ENCODE data around the gene MAT2B.
A peak's percentile ranks its signal among the peaks of the same experiment; 100 is the strongest.

MAT2B gene

GRCh38 chr5:163505368-163506094, at the start of gene MAT2B:
MAT2B (plus strand) TSS chr5:163505619; CDS start chr5:163505687, 68 bp downstream.
- peak; percentile 79 for DNase-seq

GRCh38 chr5:163456029-163456589, 49.3 kb upstream of the MAT2B start:
- no peak for DNase-seq

DNA sequence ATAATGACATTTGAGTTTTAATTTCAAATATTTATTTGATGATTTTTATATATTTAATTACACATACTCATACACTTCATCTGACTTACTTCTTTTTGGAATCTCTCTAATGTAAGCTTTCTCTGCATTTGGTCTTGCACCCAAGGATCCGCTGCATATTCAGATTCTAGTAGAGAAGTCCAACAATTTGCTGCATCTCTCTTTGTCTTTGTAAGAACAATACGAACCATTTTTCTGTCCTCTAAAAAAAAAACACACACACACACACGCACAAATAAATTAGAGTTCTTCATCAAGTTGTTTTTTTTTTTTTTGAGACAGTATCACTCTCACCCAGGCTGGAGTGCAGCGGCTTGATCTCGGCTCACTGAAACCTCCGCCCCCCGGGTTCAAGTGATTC, 48.6 kb upstream of the MAT2B start:
- no peak for DNase-seq

DNA sequence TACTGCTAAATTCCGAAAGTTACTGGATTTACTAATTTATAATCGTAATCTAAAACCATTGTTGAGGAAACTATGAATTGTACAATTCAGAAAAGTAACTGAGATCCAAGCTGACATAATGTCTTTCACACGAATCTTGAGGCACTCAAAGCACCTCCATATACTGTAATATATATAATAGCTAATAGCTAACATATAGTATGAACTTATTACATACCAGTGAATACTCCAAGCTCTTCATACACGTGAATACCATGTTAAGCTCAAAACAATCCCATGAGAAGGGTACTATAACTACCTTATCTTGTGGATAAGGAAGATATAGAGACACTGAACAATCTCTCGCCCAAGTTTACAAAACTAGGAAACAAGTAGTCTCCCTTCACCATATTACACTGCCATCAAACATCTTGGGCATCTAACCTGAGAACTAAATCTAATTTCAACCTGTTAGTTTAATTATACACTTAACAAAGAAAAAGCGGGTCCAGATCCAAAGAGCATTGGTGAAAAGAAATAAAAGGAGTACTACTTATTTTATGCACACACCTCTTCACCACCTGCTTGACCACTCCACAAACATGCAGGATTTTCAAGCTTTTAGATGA, 46.5 kb upstream of the MAT2B start:
- peak; percentile 48 for DNase-seq

DNA sequence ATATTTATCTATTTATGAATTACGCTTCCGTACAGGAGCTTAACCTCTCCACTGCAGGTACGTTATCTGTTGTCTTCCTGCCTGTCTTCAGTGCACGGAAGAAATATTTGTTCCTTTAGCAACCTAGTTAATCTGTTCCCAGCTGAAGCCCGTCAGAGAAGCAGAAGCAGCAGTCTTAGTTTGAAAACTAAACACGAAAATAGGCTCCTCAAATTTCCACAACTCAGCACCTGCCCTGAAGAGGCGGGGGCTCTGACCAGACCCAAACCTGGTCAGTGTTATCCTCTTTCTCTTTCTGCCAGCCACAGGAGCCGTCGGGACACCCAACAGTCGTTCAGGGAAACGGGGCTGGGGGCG, 46.0 kb upstream of the MAT2B start:
- DNase-seq: peak; percentile 49

GRCh38 chr5:163459819-163460561, 45.4 kb upstream of the MAT2B start, which contains the start of gene NUDCD2:
NUDCD2 (minus strand) TSS chr5:163460102; CDS start chr5:163460050, 52 bp downstream.
- peak; percentile 96 for DNase-seq

DNA sequence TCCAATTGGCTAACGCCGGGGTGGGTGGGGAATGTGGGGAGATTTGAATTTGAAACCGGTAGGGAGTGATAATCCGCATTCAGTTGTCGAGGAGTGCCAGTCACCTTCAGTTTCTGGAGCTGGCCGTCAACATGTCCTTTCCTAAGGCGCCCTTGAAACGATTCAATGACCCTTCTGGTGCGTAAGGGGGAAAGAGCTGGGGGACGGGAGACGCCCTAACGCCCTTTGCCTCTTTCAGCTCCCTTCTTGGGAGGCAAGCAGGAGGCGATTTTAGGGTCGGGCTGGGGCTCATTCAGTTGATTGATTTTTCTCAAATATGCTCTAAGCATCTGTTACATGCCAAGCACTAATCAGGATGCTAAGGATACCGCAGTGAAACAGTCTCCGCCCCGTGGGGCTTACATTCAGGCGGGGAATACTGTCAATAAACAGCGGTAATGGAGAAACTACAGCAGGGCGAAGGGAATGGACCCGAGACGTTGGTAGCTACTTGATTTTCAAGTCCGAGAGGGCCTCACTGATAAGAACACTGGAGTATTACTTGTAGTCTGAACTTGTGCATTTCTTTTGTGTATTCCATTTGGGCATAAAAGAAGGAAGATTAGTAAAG, 44.8 kb upstream of the MAT2B start, which contains the start of gene HMMR:
HMMR (plus strand) TSS at position 71 of the 610 bp plus-strand sequence; CDS start at position 132, 61 bp downstream.
- peak; percentile 62 for DNase-seq

GRCh38 chr5:163463063-163463435, 42.4 kb upstream of the MAT2B start:
- DNase-seq: no peak

- DNase-seq: no peak
Measured at GRCh38 chr5:163467682-163468081, 37.7 kb upstream of the MAT2B start.

DNA sequence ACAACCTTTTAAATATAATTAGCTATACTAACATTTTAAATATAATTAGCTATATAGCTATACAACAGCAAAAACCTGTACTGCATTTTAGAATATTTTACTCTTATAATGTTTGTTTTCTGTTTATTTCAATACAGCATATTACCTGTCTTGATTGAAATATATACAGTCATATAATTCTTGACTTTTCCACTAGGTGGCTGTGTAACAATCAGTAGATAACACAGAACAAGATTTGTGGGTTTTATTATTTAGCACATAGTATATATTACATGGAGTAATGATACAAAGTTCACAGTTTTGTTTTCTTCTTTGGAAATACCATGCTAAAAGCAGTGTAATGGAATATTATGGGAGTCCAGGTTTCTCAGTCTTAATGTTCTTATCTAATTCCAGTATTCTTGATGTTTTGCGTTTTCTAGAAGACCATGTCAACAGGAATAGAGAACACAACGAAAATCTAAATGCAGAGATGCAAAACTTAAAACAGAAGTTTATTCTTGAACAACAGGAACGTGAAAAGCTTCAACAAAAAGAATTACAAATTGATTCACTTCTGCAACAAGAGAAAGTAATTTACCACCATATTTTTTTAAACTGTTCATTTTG, 31.7 kb upstream of the MAT2B start:
- no peak for DNase-seq

DNA sequence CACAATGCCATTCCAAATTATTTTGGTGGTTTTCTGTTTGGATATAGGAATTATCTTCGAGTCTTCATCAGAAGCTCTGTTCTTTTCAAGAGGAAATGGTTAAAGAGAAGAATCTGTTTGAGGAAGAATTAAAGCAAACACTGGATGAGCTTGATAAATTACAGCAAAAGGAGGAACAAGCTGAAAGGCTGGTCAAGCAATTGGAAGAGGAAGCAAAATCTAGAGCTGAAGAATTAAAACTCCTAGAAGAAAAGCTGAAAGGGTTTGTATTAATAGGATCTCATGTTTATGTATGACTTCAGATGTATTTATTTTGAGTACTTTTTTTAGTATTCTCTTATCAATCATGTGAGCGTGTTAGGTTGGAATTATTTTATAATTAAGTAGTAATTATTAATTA, 30.0 kb upstream of the MAT2B start:
- DNase-seq: no peak

DNA sequence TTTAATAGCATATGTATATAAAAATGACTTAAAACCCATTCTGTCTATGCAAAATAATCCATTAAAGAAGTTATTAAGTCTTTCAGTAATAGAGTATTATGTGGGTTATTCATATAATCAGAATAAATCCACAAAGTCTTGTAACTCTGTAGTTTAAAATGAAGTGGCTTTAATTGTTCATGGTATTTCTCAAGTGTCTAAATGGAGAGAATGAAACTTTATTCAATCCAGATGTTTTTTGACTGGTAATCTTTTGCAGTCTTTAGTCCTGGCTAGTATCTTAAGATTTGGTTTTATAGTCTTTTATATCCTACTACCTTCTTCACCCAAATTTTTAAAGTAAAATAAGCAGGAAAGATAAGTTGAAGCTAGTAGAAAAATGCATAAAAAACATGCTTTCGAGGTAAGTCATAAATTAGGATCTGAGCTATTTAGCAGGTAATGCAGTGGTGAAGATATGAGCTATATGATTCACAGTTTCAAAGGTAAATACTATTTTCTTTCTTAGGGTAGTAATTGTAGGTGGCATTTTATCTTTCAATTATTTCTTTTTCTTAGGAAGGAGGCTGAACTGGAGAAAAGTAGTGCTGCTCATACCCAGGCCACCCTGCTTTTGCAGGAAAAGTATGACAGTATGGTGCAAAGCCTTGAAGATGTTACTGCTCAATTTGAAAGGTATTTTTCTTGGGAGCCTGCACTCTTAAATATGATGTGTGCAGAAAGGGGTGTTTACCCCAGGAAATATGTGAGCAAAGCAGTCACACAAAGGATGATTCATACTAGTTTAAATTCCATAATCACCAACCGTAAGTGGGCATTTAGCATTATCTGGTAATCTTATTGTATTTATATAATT, 27.1 kb upstream of the MAT2B start:
- DNase-seq: no peak

DNA sequence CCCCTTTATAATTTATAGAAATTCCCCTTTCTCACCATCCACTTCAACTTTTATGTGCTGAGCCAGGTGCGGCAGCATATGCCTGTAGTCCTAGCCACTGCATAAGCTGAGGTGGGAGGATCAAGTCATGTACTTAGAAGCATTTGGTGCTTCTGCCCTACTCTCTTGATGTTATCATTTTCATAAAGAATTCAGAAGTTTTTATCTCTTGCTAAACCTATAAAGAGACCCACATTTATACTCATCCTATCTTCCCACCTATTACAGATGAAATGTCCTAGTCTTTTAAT, 26.5 kb upstream of the MAT2B start:
- no peak for DNase-seq

DNA sequence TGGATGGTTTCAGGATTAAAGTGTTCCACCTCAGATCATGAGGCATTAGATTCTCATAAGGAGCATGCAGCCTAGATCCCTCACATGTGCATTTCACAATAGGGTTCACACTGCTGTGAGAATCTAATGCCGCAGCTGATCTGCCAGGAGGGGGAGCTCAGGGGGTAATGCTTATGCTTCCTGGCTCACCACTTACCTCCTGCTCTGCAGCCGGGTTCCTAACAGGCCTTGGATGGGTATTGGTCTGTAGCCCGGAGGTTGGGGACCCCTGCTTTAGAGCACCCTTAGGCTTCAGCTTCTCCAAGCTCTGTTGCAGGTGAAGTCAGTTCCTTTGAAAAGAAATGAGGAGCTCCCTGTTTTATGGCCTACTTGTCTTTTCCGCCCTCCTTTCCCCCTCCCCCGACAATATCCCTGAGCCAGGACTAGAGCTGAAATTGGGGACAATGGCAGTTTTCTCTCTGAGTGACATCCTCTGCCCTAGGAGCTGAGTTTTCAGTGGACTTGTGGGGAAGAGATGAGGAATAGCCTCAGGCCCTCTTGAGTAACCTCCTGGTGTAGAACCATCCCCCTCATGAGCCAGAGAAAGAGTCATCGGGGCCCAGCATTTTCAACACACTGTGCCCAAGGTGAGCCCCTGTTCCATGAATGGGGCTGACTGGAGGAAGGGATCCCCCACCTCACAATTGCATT, 16.2 kb upstream of the MAT2B start:
- DNase-seq: no peak

- DNase-seq: no peak
Measured at GRCh38 chr5:163489745-163490075, 15.7 kb upstream of the MAT2B start.

DNA sequence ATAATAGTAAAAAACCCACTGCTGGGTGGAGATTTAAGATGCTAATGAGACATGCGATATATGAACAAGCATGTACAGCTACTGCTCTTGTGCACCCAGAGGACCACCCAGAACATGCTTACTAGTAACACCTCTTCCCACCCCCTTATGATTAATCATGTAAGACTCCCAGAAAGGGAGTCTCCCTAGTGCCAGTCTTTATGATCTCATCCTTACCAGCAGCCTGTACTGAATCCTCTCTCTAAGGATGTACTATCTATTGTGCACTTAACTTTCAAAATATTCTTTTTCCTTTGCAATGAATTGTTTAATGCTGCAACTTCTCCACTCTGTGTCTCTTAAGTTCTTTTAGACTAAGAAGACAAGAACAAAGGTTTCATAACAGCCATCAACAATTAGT, 9.1 kb upstream of the MAT2B start:
- no peak for DNase-seq

DNA sequence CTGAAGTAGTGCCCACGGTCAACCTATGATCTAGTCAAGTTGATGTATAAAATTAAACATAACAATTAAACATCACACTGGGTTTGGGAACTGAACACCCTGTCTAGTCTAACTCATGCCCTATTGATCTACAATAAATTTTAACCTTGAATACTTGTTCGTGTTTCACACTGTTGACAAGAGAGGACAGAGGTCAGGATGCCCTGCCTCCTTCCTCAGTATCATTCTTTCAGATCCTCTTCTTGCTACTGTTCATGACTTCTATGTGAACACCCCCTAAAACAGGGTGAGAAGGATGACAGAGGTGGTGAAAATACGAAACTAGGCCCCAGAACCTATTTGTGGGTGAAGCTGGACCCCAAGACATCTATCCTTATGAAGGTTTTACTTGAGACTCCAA, 8.1 kb upstream of the MAT2B start:
- no peak for DNase-seq

GRCh38 chr5:163498886-163499285, 6.5 kb upstream of the MAT2B start:
- no peak for DNase-seq

- no peak for DNase-seq
Measured at GRCh38 chr5:163502521-163502920, 2.9 kb upstream of the MAT2B start.

DNA sequence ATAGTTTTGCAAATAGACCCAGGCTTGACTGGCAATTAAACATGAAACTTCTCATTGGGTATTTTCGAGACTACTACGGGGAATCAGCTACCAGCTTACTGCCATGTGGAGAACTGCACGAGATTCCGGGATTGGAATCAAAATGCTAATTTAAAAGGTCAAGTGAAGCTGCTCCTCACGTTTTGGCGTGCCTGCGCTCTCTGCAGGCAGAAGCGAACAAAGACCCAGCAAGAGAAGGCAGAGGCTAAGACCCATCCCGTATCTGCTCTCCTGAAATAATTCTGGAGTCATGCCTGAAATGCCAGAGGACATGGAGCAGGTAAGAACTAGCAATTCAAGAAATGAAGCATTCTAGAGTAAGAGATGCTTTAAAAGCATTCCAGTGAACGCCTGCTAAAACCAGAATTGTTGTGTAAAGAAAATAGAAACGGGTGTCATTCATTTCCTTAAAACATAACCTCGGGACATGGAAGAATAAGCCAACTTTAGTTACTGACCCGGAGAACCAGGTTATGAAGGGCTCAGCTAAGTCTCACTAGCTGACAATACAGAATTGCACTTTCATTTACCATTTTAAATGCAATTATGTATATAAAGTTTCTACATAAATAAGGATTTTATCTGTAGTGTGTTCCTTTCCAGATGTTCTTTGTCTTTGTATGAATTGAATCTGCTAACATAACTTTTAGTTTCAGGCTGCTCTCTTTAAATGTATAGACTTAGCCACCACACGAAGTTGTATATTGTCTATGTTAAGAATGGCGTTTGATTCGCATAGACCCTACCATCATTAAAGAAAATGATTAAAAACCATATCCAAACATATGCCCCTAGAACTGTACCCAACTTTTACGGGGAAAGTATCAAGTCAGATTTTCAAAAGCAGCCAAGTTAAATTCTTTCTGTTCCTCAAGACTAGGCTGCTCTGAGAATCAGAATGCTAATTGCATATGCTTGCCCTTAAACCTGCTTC, 2.0 kb upstream of the MAT2B start:
- DNase-seq: no peak
